MM.1S (cell line): ENCODE measurements around the gene C4orf51.

ENCODE experiments used
- EZH2 ChIP-seq: fragments of 300-600 bp; sonication (generic); optimal IDR thresholded peaks from 2 replicates; pipeline ENCODE3; 2017; ENCODE audit warnings: low read depth, mild to moderate bottlenecking, antibody characterized with exemption, low read length, mixed read lengths
- EZH2phosphoT487 ChIP-seq: fragments of 300-600 bp; sonication (generic); IDR thresholded peaks from 2 replicates; pipeline ENCODE4 v1.6.1; 2018; ENCODE audit warnings: antibody characterized with exemption, low read length
- TF ChIP-seq, protein P1 (sequence below): fragments of 300-600 bp; sonication (generic); IDR thresholded peaks from 2 replicates; pipeline ENCODE4 v1.5.1; 2016; ENCODE audit warnings: antibody characterized with exemption, low read length, mixed read lengths

DNA sequence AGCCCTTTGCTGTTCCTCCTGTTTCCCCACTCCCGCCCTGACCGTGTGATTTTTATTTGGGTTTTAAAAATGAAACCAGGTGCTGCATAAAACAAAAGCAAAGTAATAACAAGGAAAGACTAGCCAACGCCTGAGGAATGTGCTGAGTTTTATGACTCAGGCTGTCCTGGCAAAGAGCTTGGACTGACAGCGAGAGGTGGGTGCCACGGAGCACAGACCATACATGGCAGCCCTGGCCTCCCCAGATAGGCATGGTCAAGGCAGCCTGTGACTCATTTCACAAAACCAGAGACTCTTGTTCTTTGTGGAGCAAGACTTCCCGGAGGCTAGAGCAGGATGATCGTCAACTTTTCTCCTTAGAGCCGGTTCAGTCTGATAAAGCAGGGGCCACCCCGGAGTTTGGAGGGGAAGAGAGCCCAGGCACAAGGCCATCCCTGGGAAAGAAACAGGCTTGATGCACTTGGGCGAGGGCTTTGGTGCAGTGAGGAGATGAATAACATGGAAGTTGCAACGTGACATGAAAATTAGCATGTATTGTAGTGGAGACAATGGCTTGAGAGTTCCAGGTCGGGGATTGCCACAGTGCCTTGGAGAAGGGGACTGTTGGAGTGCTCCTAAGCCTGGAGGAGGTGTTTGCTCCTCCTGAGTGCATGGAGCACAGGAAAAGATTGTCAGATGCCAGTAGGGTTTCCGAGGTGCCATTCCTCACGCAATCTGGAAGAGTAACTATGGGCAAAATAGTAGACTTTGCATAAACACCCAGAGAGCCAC is 54.8 kb downstream of the C4orf51 start:
- TF ChIP-seq, protein P1, sequence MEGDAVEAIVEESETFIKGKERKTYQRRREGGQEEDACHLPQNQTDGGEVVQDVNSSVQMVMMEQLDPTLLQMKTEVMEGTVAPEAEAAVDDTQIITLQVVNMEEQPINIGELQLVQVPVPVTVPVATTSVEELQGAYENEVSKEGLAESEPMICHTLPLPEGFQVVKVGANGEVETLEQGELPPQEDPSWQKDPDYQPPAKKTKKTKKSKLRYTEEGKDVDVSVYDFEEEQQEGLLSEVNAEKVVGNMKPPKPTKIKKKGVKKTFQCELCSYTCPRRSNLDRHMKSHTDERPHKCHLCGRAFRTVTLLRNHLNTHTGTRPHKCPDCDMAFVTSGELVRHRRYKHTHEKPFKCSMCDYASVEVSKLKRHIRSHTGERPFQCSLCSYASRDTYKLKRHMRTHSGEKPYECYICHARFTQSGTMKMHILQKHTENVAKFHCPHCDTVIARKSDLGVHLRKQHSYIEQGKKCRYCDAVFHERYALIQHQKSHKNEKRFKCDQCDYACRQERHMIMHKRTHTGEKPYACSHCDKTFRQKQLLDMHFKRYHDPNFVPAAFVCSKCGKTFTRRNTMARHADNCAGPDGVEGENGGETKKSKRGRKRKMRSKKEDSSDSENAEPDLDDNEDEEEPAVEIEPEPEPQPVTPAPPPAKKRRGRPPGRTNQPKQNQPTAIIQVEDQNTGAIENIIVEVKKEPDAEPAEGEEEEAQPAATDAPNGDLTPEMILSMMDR = no peak
- TF ChIP-seq EZH2 (no peak), EZH2phosphoT487 (no peak)
